ENCODE data around the gene ST3GAL3.

ST3GAL3 gene

DNA sequence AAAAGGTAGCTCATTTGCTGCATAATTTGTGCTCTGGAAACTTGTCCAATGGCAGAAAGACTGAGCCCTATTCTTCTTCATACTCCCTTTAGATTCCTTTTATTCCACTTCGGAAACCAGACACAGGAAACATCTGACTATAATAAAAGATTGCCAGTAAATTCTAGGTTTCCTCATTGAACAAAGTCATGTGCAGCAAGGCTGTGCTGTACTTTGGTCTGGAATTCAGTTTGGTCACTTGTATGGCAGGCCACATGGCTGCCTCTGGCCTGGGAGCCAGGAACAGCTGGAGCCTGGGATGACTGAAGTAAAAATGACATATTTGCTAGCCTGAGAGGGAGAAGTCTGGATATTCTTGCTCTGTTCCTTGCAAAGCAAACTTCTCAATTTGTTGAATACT, 79.6 kb downstream of the ST3GAL3 start:
- H4K8ac ChIP-seq (ENCODE audit: low read depth, low read length) = no peak overlapping the region
- H2AK5ac ChIP-seq (ENCODE audit: low read length) = no peak overlapping the region
- H3K27me3 ChIP-seq (ENCODE audit: insufficient read depth, low read length) = no peaks in the 10 kb centered on the region
- H2BK120ac ChIP-seq (ENCODE audit: insufficient read depth, low read length, poor library complexity) = no peak overlapping the region
- no peak overlapping the region for H3K4ac ChIP-seq (ENCODE audit: low read depth, low read length)
- WGBS (ENCODE audit: extremely low coverage, insufficient coverage, insufficient read length) = no CpG with 5 or more reads among the region's 1 CpG
- no peak overlapping the region for H3K23ac ChIP-seq (ENCODE audit: low read length)
- H4K91ac ChIP-seq (ENCODE audit: low read depth, low read length) = no peak overlapping the region
- H3K9me3 ChIP-seq (ENCODE audit: insufficient read depth, low read depth, low read length) = no peaks in the 10 kb centered on the region
- peaks cover 3 to 6% of the 10 kb centered on the region in 2 experiments for H3K4me1 ChIP-seq (ENCODE audit: control insufficient read depth in 1 of 2, insufficient read depth in 2 of 2, low read length in 2 of 2)
- H3K4me3 ChIP-seq (ENCODE audit: low read depth, low read length) = no peak overlapping the region
- no peaks in the 10 kb centered on the region for H3K79me2 ChIP-seq (ENCODE audit: control insufficient read depth, insufficient read depth, low read length, poor library complexity)
- H3K4me2 ChIP-seq (ENCODE audit: low read length) = no peak overlapping the region
- no peak overlapping the region for H4K12ac ChIP-seq (ENCODE audit: low read depth, low read length)
- H2BK5ac ChIP-seq (ENCODE audit: low read depth, low read length, poor library complexity) = no peak overlapping the region
- no peak overlapping the region for H2AFZ ChIP-seq (ENCODE audit: insufficient read depth, low read length, poor library complexity)
- no peak overlapping the region for H2BK12ac ChIP-seq (ENCODE audit: low read length)
- H3K36me3 ChIP-seq (ENCODE audit: control insufficient read depth in 1 of 2, insufficient read depth in 2 of 2, low read length in 2 of 2) = no peaks in the 10 kb centered on the region
- H3K14ac ChIP-seq (ENCODE audit: low read length) = no peak overlapping the region
- no peak overlapping the region for H3K9ac ChIP-seq (ENCODE audit: low read length)
- H3K79me1 ChIP-seq (ENCODE audit: low read length) = no peaks in the 10 kb centered on the region
- H3K18ac ChIP-seq (ENCODE audit: low read length) = no peak overlapping the region
- no peak overlapping the region for H3K27ac ChIP-seq (ENCODE audit: low read depth, low read length)
- DNase-seq = no peak

DNA sequence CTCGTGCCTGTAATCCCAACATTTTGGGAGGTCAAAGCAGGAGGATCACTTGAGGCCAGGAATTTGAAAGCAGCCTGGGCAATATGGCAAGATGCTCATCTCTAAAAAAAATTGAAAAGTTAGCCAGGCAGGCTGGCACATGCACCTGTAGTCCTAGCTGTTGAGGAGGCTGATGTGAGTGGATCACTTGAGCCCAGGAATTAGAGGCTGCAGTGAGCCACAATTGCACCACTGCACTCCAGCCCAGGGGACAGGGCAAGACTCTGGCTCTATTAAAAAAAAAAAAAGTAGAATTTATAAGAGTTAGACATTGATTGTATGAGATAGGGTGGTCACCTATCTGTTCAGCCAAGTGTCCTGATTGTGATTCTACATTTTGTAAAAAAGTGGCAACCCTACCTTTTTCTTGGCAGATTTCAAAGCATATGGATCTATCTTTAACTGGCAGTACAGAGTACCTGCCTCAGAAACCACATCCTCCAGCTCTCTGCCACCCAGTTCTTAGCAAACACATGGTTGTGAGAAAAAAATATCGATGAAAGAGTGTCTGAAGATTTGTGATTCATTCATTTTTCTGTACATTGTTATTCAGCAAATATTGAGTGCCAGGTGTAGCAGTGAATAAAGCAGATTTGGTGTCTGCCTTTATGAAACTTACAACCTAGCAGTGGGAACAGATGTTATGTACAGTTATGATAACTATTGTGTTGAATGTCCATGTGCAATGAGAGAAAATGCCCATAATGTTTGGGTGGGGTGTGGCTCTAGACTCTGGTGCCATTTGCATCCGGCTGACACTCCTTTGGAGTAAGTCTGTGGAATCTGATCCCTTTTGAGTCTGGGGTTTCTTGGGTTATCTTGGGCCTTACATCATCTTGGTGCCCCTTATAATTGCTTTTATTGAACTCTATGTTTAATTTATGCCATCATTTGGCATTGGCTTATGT, 82.5 kb downstream of the ST3GAL3 start:
- no peak overlapping the region for H3K27ac ChIP-seq (ENCODE audit: low read depth, low read length)
- no peak overlapping the region for H3K14ac ChIP-seq (ENCODE audit: low read length)
- no peak overlapping the region for H3K9ac ChIP-seq (ENCODE audit: low read length)
- H3K23ac ChIP-seq (ENCODE audit: low read length) = no peak overlapping the region
- no peak overlapping the region for H2AK5ac ChIP-seq (ENCODE audit: low read length)
- H3K36me3 ChIP-seq (ENCODE audit: control insufficient read depth in 1 of 2, insufficient read depth in 2 of 2, low read length in 2 of 2) = no peaks in the 10 kb centered on the region
- no peak for DNase-seq
- no peak overlapping the region for H2BK12ac ChIP-seq (ENCODE audit: low read length)
- H3K18ac ChIP-seq (ENCODE audit: low read length) = no peak overlapping the region
- no peak overlapping the region for H2BK120ac ChIP-seq (ENCODE audit: insufficient read depth, low read length, poor library complexity)
- no peak overlapping the region for H3K4ac ChIP-seq (ENCODE audit: low read depth, low read length)
- no peaks in the 10 kb centered on the region for H3K79me2 ChIP-seq (ENCODE audit: control insufficient read depth, insufficient read depth, low read length, poor library complexity)
- no peaks in the 10 kb centered on the region for H3K27me3 ChIP-seq (ENCODE audit: insufficient read depth, low read length)
- no peaks in the 10 kb centered on the region for H3K79me1 ChIP-seq (ENCODE audit: low read length)
- no peaks in the 10 kb centered on the region for H3K9me3 ChIP-seq (ENCODE audit: insufficient read depth, low read depth, low read length)
- H3K4me3 ChIP-seq (ENCODE audit: low read depth, low read length) = no peak overlapping the region
- H4K91ac ChIP-seq (ENCODE audit: low read depth, low read length) = no peak overlapping the region
- no CpG with 5 or more reads among the region's 3 CpGs for WGBS (ENCODE audit: extremely low coverage, insufficient coverage, insufficient read length)
- peaks cover 0 to 7% of the 10 kb centered on the region in 2 experiments for H3K4me1 ChIP-seq (ENCODE audit: control insufficient read depth in 1 of 2, insufficient read depth in 2 of 2, low read length in 2 of 2)
- H2AFZ ChIP-seq (ENCODE audit: insufficient read depth, low read length, poor library complexity) = no peak overlapping the region
- H2BK5ac ChIP-seq (ENCODE audit: low read depth, low read length, poor library complexity) = no peak overlapping the region
- H3K4me2 ChIP-seq (ENCODE audit: low read length) = no peak overlapping the region
- no peak overlapping the region for H4K12ac ChIP-seq (ENCODE audit: low read depth, low read length)
- no peak overlapping the region for H4K8ac ChIP-seq (ENCODE audit: low read depth, low read length)

- H4K12ac ChIP-seq (ENCODE audit: low read depth, low read length) = no peak overlapping the region
- H3K27ac ChIP-seq (ENCODE audit: low read depth, low read length) = no peak overlapping the region
- H2AFZ ChIP-seq (ENCODE audit: insufficient read depth, low read length, poor library complexity) = no peak overlapping the region
- DNase-seq = no peak
- H3K4me3 ChIP-seq (ENCODE audit: low read depth, low read length) = no peak overlapping the region
- no peak overlapping the region for H2BK5ac ChIP-seq (ENCODE audit: low read depth, low read length, poor library complexity)
- no peak overlapping the region for H3K4ac ChIP-seq (ENCODE audit: low read depth, low read length)
- H2BK12ac ChIP-seq (ENCODE audit: low read length) = no peak overlapping the region
- H4K8ac ChIP-seq (ENCODE audit: low read depth, low read length) = no peak overlapping the region
- H3K18ac ChIP-seq (ENCODE audit: low read length) = no peak overlapping the region
- H2BK120ac ChIP-seq (ENCODE audit: insufficient read depth, low read length, poor library complexity) = no peak overlapping the region
- H3K4me2 ChIP-seq (ENCODE audit: low read length) = no peak overlapping the region
- no CpG with 5 or more reads among the region's 2 CpGs for WGBS (ENCODE audit: extremely low coverage, insufficient coverage, insufficient read length)
- no peaks in the 10 kb centered on the region for H3K27me3 ChIP-seq (ENCODE audit: insufficient read depth, low read length)
- H4K91ac ChIP-seq (ENCODE audit: low read depth, low read length) = no peak overlapping the region
- H3K9ac ChIP-seq (ENCODE audit: low read length) = no peak overlapping the region
- H3K9me3 ChIP-seq (ENCODE audit: insufficient read depth, low read depth, low read length) = no peaks in the 10 kb centered on the region
- H3K79me2 ChIP-seq (ENCODE audit: control insufficient read depth, insufficient read depth, low read length, poor library complexity) = no peaks in the 10 kb centered on the region
- H3K36me3 ChIP-seq (ENCODE audit: control insufficient read depth in 1 of 2, insufficient read depth in 2 of 2, low read length in 2 of 2) = no peaks in the 10 kb centered on the region
- peaks cover 0 to 9% of the 10 kb centered on the region in 2 experiments for H3K4me1 ChIP-seq (ENCODE audit: control insufficient read depth in 1 of 2, insufficient read depth in 2 of 2, low read length in 2 of 2)
- H2AK5ac ChIP-seq (ENCODE audit: low read length) = no peak overlapping the region
- no peak overlapping the region for H3K14ac ChIP-seq (ENCODE audit: low read length)
- no peaks in the 10 kb centered on the region for H3K79me1 ChIP-seq (ENCODE audit: low read length)
- H3K23ac ChIP-seq (ENCODE audit: low read length) = no peak overlapping the region
These were observed 83.9 kb downstream of the ST3GAL3 start for GRCh38 chr1:43791243-43791642.

DNA sequence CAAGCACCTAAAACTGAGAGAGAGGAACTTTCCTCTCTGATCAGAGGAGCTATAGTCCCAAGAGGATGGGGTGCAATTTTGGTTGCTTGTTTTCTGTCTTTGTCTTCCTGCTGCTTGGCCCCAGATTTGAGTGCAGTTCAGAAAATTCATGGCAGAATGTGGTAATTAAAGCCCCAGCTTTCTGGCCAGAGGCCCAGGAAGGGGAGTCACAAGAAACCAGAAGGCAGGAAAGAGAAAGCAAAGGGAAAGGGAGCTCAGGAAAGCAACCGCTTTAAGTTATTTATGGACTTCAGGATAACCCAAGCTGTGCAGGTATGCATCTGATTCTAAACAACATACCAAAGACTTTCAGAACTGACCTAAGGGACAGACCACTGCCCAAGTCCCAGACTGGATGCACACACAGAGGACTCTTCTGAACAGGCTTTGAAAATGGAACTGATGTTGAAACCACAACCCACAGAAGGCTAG, 88.8 kb downstream of the ST3GAL3 start:
- no peak overlapping the region for H2BK120ac ChIP-seq (ENCODE audit: insufficient read depth, low read length, poor library complexity)
- no peak for DNase-seq
- no peak overlapping the region for H4K8ac ChIP-seq (ENCODE audit: low read depth, low read length)
- no peaks in the 10 kb centered on the region for H3K79me1 ChIP-seq (ENCODE audit: low read length)
- no peak overlapping the region for H3K23ac ChIP-seq (ENCODE audit: low read length)
- no peak overlapping the region for H3K4ac ChIP-seq (ENCODE audit: low read depth, low read length)
- no peak overlapping the region for H2AK5ac ChIP-seq (ENCODE audit: low read length)
- H3K9me3 ChIP-seq (ENCODE audit: insufficient read depth, low read depth, low read length) = no peaks in the 10 kb centered on the region
- WGBS (ENCODE audit: extremely low coverage, insufficient coverage, insufficient read length) = no CpG with 5 or more reads among the region's 1 CpG
- no peak overlapping the region for H3K14ac ChIP-seq (ENCODE audit: low read length)
- no peaks in the 10 kb centered on the region for H3K36me3 ChIP-seq (ENCODE audit: control insufficient read depth in 1 of 2, insufficient read depth in 2 of 2, low read length in 2 of 2)
- peaks cover 0 to 9% of the 10 kb centered on the region in 2 experiments for H3K4me1 ChIP-seq (ENCODE audit: control insufficient read depth in 1 of 2, insufficient read depth in 2 of 2, low read length in 2 of 2)
- H3K9ac ChIP-seq (ENCODE audit: low read length) = no peak overlapping the region
- no peaks in the 10 kb centered on the region for H3K79me2 ChIP-seq (ENCODE audit: control insufficient read depth, insufficient read depth, low read length, poor library complexity)
- peak overlapping the region; percentile 45 for H2BK12ac ChIP-seq (ENCODE audit: low read length)
- H3K27ac ChIP-seq (ENCODE audit: low read depth, low read length) = no peak overlapping the region
- H3K4me2 ChIP-seq (ENCODE audit: low read length) = no peak overlapping the region
- H4K12ac ChIP-seq (ENCODE audit: low read depth, low read length) = no peak overlapping the region
- no peak overlapping the region for H3K18ac ChIP-seq (ENCODE audit: low read length)
- H3K4me3 ChIP-seq (ENCODE audit: low read depth, low read length) = no peak overlapping the region
- H2AFZ ChIP-seq (ENCODE audit: insufficient read depth, low read length, poor library complexity) = no peak overlapping the region
- H3K27me3 ChIP-seq (ENCODE audit: insufficient read depth, low read length) = no peaks in the 10 kb centered on the region
- no peak overlapping the region for H4K91ac ChIP-seq (ENCODE audit: low read depth, low read length)
- no peak overlapping the region for H2BK5ac ChIP-seq (ENCODE audit: low read depth, low read length, poor library complexity)

All from trophoblast cell (in vitro differentiated cells and primary cell).